A673 (cell line): ENCODE measurements around the gene BTG4. TPM values are rescaled to one million over a fixed set of nuclear protein-coding genes. Genes with fewer than 3 reads are reported as not detected.

Source experiments
- BruUV-seq: library from RNA; stranded (reverse); fragments of 400-500 nt; replicated peaks from 2 replicates; lab custom pipeline; 2021; lab: Mats Ljungman, UMichigan
- CTCF ChIA-PET: fragments of 300-600 bp; sonication (Branson Sonifier 250); formaldehyde crosslinking; loops from one replicate; lab custom pipeline; 2022; ENCODE audit warnings: antibody characterized with exemption; lab: Charles Lee
- POLR2A ChIA-PET: fragments of 300-600 bp; sonication (Branson Sonifier 250); formaldehyde crosslinking; loops from one replicate; lab custom pipeline; 2022; ENCODE audit warnings: antibody characterized with exemption; ENCODE audit not compliant: low non-redundant PET; lab: Charles Lee
- DNase-seq: peaks from one replicate; pipeline ENCODE4 v3.0.0-alpha.2; 2015; ENCODE audit warnings: low spot score
- H3K27ac ChIP-seq: fragments of 200-600 bp; sonication (generic); 2 replicates; pipeline ENCODE4 v1.5.1; 2016; ENCODE audit warnings: mixed run types, low read depth, mild to moderate bottlenecking, mixed read lengths, antibody characterized with exemption, low read length; ENCODE audit not compliant: poor library complexity, severe bottlenecking
- H3K27me3 ChIP-seq: fragments of 200-600 bp; sonication (generic); replicated peaks from 2 replicates; pipeline ENCODE4 v1.6.1; 2017; ENCODE audit warnings: mixed run types, low read depth, mild to moderate bottlenecking, mixed read lengths, antibody characterized with exemption, low read length; ENCODE audit not compliant: insufficient read depth, poor library complexity
- H3K36me3 ChIP-seq: fragments of 200-600 bp; sonication (generic); 2 replicates; pipeline ENCODE4 v1.6.1; 2016; ENCODE audit warnings: mixed run types, mild to moderate bottlenecking, mixed read lengths, antibody characterized with exemption, low read length; ENCODE audit not compliant: insufficient read depth, poor library complexity, severe bottlenecking
- H3K4me1 ChIP-seq: fragments of 200-600 bp; sonication (generic); 2 replicates; pipeline ENCODE4 v1.6.1; 2017; ENCODE audit warnings: mixed run types, mild to moderate bottlenecking, mixed read lengths, antibody characterized with exemption, low read length; ENCODE audit not compliant: insufficient read depth, poor library complexity, severe bottlenecking
- H3K4me3 ChIP-seq: fragments of 200-600 bp; sonication (generic); 2 replicates; pipeline ENCODE4 v1.5.1; 2016; ENCODE audit warnings: low read depth, mixed run types, mild to moderate bottlenecking, mixed read lengths, low read length; ENCODE audit not compliant: poor library complexity, severe bottlenecking
- H3K9me3 ChIP-seq: fragments of 200-600 bp; sonication (generic); 2 replicates; pipeline ENCODE4 v1.6.1; 2016; ENCODE audit warnings: mixed run types, low read depth, mild to moderate bottlenecking, mixed read lengths, antibody characterized with exemption, low read length; ENCODE audit not compliant: poor library complexity, severe bottlenecking
- CTCF ChIP-seq: fragments of 300-800, 200-600 bp; sonication (generic); conservative IDR thresholded peaks from 2 replicates; pipeline ENCODE4 v1.5.1; 2017; ENCODE audit warnings: low read depth, mild to moderate bottlenecking, antibody characterized with exemption, low read length, moderate library complexity, mixed read lengths
- EZH2 ChIP-seq: fragments of 200-600 bp; sonication (generic); IDR thresholded peaks from 2 replicates; pipeline ENCODE4 v1.6.1; 2017; ENCODE audit warnings: borderline replicate concordance, low read depth, mild to moderate bottlenecking, mixed read lengths, antibody characterized with exemption, low read length; ENCODE audit not compliant: poor library complexity, severe bottlenecking
- intact Hi-C: fragments of 100-400 bp; cut with micrococcal nuclease; formaldehyde crosslinking; loops from one replicate; pipeline ENCODE4 v1.10.0; 2022; ENCODE audit not compliant: unreplicated experiment
- total RNA-seq: library from RNA; stranded (reverse); gene quantifications from 2 replicates; pipeline ENCODE4 v1.2.3, GENCODE V29; 2021

BTG4 gene
- total RNA-seq, 1 experiment from 2014 or later = not detected

- DNase-seq = no peak
- ChIA-PET CTCF (no interaction called here), POLR2A (no interaction called here)
- H3K9me3 ChIP-seq = no peaks in the 10 kb centered on the region
- H3K27ac ChIP-seq = no peak overlapping the region
- H3K4me3 ChIP-seq = no peak overlapping the region
- peaks cover 6% of the 10 kb centered on the region for H3K4me1 ChIP-seq
- H3K36me3 ChIP-seq = no peaks in the 10 kb centered on the region
- BruUV-seq = no TSS peak
- H3K27me3 ChIP-seq = no peaks in the 10 kb centered on the region
- no peak for TF ChIP-seq CTCF
- intact Hi-C loops = no loop called here
Observed at GRCh38 chr11:111525456-111525855, 13.3 kb upstream of the BTG4 start.

- peaks cover 16% of the 10 kb centered on the region for H3K4me1 ChIP-seq
- BruUV-seq = no TSS peak
- H3K27ac ChIP-seq = no peak overlapping the region
- POLR2A ChIA-PET = no interaction called here
- DNase-seq = no peak
- no peaks in the 10 kb centered on the region for H3K9me3 ChIP-seq
- no peaks in the 10 kb centered on the region for H3K36me3 ChIP-seq
- intact Hi-C loops = no loop called here
- TF ChIP-seq EZH2 = no peak
- no peaks in the 10 kb centered on the region for H3K27me3 ChIP-seq
- CTCF ChIA-PET = no interaction called here
- no peak overlapping the region for H3K4me3 ChIP-seq
Observed at GRCh38 chr11:111524056-111524455, 11.9 kb upstream of the BTG4 start.

GRCh38 chr11:111523343-111523742 lies 11.2 kb upstream of the BTG4 start:
- intact Hi-C loops = no loop called here
- DNase-seq = no peak
- Histone ChIP-seq H3K9me3 (no peaks in the 10 kb centered on the region), H3K27me3 (no peaks in the 10 kb centered on the region), H3K36me3 (no peaks in the 10 kb centered on the region), H3K27ac (no peak overlapping the region), H3K4me3 (no peak overlapping the region), H3K4me1 (peaks cover 16% of the 10 kb centered on the region)
- TF ChIP-seq EZH2 = no peak
- TF ChIP-seq CTCF = no peak
- ChIA-PET POLR2A (no interaction called here), CTCF (no interaction called here)
- BruUV-seq = no TSS peak

GRCh38 chr11:111522426-111522825 lies 10.2 kb upstream of the BTG4 start:
- Histone ChIP-seq H3K4me3 (no peak overlapping the region), H3K9me3 (no peaks in the 10 kb centered on the region), H3K4me1 (peaks cover 16% of the 10 kb centered on the region), H3K27me3 (no peaks in the 10 kb centered on the region), H3K27ac (no peak overlapping the region), H3K36me3 (no peaks in the 10 kb centered on the region)
- ChIA-PET CTCF (no interaction called here), POLR2A (no interaction called here)
- intact Hi-C loops = no loop called here
- no peak for DNase-seq
- BruUV-seq = no TSS peak
- no peak for TF ChIP-seq EZH2
- no peak for TF ChIP-seq CTCF
